Skin of body (tissue), 2 donors: ENCODE measurements around the gene SNX11. TPM values are rescaled to one million over a fixed set of nuclear protein-coding genes. Genes with fewer than 3 reads are reported as not detected.
"Not testable (repeated sequence)": the region's sequence is repeated elsewhere in the genome, so short reads cannot be mapped to it uniquely, and the experiment has no call there.

Experiments
- DNase-seq: peaks from one replicate; lab custom pipeline; 2025; lab: John Stamatoyannopoulos, UW
- total RNA-seq: library from RNA; depleted of rRNA; stranded (reverse); fragments of >200 nt; gene quantifications from one replicate; pipeline ENCODE4 v1.2.3, GENCODE V29; 2014

SNX11 gene
- 9.0 TPM for total RNA-seq

DNA sequence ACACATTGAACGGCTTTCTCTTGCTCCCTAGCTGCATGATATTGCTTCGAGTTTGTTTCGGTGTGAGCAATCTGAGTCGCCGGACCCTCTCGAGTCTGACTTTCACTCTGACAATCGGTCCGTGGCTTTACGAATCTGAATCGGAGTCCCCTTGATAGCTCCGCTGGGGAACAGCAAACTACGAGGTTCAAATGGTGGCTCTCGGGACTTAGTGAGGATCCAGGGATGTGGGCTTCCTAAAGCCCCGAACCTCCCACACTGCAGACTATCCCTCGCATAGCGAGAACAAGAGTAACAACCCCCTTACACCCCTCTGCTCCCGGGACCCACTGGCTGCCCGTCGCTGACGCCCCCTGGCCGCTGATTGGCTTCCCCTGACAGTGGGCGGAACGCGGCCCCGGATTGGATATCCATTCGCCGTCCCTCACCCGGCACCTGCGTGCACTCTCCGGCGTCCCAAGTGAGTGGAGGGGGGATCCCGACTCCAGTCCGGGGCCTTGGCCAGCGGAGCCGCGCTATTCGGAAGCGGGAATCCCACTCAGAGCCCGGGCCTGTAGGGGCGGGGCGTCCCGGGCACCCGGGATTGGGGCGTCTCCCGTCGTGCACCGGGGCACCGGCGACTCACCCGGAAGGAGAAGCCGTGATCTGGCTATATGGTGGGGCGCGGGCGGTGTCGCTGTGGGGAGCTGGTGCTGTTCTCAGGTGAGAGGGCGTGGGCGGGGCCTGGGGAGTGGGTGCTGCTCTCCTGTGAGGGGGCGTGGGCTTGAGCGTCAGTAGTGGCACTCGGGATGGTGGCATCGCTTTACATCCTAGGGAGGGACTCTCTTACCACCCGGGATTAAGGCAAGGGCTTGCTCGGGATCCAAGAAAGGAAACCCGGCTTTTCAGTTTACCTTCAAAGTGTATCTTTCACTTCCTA lies at the start of gene SNX11:
Gene SNX11, plus strand, starts transcription at position 630 of the 919 bp plus-strand sequence. CDS start 4,278 bp downstream, outside the sequence.
- DNase-seq = peak; percentile 80

GRCh38 chr17:48058393-48059124 lies 49.0 kb upstream of the SNX11 start:
- no peak for DNase-seq

DNA sequence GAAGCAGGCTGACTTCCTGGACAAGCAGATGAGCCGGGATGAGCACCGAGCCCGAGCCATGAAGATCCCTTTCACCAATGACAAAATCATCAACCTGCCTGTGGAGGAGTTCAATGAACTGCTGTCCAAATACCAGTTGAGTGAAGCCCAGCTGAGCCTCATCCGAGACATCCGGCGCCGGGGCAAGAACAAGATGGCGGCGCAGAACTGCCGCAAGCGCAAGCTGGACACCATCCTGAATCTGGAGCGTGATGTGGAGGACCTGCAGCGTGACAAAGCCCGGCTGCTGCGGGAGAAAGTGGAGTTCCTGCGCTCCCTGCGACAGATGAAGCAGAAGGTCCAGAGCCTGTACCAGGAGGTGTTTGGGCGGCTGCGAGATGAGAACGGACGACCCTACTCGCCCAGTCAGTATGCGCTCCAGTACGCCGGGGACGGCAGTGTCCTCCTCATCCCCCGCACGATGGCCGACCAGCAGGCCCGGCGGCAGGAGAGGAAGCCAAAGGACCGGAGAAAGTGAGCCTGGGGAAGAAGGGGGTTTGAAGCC lies 48.4 kb upstream of the SNX11 start:
- no peak for DNase-seq

- no peak for DNase-seq
Observed at GRCh38 chr17:48060249-48060648, 47.3 kb upstream of the SNX11 start.

DNA sequence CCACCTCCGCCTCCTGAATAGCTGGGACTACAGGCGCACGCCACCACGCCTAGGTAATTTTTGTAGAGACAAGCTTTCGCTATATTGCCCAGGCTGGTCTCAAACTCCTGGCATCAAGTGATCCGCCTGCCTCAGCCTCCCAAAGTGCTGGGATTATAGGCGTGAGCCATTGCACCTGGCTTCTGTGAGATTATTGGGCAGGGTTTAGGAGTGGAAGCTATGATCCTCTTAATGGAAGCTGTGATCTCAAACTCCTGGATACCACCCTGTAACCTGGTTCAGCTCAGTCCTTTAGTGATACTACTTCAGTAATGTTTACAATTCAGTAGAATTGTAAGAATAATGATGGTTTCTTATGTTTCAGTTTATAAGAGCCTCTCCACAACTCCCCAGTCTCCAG lies 45.3 kb upstream of the SNX11 start:
- no peak for DNase-seq

DNA sequence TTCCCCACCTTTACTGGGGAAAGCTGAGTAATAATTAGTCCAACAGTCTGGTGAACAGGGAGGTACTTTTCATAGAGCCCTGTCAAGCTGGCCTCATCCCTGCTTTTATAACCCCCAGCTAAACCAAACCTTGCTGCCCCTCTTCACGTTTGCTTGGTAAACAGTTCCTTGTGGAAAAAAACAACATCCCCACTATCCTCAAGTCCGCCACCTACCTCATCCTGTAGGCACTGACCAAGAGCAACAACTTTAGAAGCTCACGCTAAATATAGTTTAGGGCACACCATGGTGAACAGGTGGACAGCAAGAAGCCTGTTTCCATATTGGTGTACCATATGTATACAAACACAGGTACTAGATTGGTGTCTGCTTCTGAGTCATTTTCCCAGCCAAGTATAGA lies 42.9 kb upstream of the SNX11 start:
- no peak for DNase-seq

DNA sequence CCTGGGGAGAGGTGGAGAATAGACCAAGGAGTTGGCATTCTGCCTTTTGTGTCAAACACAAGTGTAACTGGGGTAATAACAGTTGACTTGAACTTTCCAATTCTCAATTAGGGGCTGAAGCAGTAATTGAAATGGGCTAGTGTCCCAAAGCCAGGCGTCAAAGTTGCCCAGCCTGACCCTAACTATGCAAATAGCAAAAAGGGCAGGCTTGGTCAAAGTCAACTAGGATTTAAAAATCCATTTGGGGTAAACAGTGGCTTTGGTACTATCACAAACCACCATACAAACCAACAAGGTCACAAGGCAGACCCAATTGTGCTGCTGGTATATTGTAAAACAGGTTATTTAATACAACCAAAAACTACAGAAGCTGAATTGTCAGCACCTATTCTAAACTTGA lies 41.4 kb upstream of the SNX11 start:
- DNase-seq = no peak

GRCh38 chr17:48066656-48067055 lies 40.9 kb upstream of the SNX11 start:
- DNase-seq = no peak

DNA sequence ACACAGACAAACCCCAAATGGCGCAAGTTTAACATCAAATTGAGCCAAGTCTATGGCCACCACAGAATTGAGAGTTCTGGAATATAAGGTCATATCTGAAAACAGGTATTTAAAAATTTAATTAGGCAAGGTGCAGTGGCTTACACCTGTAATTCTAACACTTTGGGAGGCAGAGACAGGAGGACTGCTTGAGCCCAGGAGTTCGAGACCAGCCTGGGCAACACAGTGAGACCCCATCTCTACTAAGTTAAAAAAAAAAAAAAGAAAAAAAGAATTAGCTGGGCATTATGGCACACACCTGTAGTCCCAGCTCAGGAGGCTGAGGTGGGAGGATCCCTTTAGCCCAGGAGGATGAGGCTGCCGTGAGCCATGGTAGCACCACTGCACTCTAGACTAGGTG lies 40.3 kb upstream of the SNX11 start:
- DNase-seq = no peak

DNA sequence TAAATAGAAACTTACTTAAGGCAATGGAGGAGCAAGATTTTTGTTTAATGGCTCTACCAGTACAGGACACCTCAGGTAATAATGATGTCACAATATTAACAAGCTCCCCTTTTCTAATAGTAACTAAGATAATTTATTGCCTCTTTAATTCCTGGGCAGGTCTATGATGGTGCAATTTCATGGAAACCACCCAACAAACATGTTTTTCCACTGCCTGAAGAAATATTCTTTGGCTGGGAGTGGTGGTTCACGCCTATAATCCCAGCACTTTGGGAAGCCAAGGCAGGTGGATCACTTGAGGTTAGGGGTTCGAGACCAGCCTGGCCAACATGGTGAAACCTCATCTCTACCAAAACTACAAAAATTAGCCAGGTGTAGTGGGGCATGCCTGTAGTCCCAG lies 39.8 kb upstream of the SNX11 start:
- DNase-seq = not testable (repeated sequence)

DNA sequence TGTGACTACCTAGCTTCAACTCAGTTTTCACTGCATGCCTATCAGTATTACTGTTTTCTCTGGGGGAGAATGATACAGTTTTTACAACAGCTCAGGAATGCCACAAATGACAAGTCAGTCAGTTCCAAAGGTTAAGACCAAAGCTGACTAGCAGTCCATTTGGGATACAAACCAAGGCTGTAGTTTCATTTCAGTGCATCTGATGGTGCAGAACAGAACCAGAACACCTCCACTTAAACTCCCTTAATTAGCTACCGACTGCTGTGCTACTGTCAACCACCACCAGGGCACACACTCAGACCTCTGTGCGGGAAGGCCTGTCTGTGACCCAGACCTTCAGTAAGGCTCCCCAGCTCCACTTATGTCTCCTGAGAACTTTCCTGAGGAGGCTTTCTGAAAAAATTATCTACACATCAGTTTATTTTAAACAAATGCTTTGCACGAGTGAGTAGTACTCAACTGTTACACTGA lies 39.0 kb upstream of the SNX11 start:
- DNase-seq = no peak

DNA sequence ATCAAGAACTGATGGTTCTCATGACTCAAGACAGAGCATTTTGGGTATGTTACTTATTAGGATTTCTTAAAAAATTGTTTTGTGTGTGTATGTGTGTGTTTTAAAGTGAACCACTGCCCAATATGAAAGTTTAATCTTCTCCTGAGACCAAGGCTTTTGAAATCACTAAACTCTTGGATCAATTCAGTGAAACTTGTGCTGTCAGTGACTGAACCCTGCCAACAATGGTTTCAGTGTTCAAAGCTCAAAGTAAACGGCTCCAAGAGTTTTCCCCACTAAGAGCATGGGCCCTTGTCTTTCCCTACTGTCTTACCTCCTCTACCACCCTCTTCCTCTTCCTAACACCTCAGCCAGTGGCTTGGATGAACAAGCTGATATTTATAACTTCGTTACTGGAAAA lies 37.4 kb upstream of the SNX11 start:
- DNase-seq = peak; percentile 19

GRCh38 chr17:48071654-48072053 lies 35.9 kb upstream of the SNX11 start:
- no peak for DNase-seq

DNA sequence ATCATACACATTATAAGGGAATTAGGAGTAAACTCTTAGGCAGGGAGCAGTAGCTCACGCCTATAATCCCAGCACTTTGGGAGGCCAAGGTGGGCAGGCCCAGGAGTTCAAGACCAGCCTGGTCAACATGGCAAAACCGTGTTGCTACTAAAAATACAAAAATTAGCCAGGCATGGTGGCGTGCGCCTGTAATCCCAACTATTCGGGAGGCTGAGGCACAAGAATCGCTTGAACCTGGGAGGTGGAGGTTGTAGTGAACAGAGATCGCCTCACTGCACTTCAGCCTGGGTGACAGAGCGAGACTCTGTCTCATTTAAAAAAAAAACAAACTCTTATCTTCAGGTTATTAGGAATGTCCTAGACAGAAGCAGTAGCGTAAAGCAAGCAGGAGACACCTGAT lies 34.8 kb upstream of the SNX11 start:
- not testable (repeated sequence) for DNase-seq

GRCh38 chr17:48073566-48074094 lies 33.9 kb upstream of the SNX11 start:
- not testable (repeated sequence) for DNase-seq

DNA sequence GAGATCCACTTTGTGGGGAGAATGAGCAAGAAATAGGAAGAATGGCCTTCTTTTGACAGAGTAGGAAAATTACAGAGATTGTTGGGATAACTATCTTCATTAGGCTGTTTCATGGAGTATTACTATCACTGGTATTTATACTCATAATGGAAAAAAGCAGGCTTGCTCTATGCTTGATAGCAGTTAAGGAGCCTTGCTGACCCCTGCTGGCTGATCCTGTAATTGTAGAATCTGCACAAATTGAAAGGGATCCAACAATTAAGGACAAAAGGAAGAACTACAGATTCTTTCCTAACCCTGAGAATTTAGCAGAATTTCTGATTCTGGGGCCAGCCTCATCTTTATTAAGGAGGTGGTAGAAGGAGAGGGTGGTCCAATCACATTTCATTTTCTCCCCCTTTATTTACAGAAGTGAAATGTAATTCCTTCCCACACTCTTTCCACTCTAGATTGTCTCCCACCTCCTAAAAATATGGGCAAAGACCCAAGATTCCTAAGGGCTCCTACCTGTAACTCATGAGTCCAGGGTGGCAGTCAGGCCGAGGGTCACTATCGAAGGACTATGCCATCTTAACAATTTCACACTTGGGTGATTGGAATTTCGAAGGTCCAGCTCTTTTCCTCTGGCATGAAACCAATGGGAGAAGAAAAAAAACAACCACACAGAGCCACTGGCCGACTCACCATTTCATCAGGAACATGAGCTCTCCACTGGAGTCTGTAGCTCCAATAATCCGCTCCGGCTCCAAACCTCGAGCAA lies 33.1 kb upstream of the SNX11 start:
- DNase-seq = peak; percentile 69

DNA sequence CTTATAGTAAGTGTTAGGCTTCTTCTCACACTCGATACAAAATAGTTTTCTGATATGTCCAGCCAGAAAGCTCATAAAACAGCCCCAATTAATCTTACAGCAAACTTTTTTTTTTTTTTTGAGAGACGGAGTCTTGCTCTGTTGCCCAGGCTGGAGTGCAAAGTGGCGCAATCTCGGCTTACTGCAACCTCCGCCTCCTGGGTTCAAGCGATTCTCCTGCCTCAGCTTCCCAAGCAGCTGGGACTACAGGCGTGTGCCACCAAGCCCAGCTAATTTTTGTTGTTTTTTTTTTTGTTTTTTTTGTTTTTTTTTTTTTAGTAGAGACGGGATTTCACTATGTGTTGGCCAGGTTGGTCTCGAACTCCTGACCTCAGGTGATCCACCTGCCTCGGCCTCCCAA lies 30.4 kb upstream of the SNX11 start:
- DNase-seq = not testable (repeated sequence)

GRCh38 chr17:48081858-48082257 lies 25.7 kb upstream of the SNX11 start:
- no peak for DNase-seq

DNA sequence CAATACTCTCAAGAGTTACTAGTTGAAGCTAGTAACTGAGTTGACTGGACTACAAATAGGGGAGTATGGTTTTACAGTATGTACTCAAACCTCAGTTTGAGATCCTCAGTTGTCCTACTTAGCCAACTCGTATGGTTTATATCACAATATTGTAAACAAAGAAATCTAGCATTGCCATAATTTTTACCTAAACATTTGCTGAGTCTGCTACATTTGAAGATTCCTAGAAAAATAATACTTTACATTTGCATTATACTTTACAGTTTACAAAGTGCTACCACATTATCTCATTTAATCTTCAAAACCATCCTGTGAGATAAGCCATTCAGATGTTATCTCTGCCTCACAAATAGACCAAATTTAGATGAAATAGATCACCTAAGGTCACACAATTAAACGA lies 22.6 kb upstream of the SNX11 start:
- DNase-seq = no peak

- no peak for DNase-seq
Observed at GRCh38 chr17:48093341-48094045, 14.1 kb upstream of the SNX11 start.

DNA sequence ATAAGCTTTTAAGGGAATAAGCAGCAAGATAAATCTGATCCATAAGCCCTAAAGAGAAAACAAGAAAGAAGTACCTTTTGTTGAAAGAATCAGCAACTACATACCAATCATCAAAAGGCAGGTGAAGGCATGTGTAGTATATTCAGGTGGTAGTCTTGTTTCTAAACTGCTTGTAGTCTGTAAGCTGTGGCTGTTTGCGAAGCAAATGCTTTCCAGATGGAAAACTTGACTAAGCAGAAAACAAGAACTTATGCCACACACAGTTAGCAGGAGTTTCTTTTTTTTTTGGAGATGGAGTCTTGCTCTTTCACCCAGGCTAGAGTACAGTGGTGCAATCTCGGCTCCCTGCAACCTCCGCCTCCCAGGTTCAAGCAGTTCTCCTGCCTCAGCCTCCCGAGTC lies 12.0 kb upstream of the SNX11 start:
- no peak for DNase-seq
